ENCODE results near the gene NRCAM. TPM values are rescaled to one million over a fixed set of nuclear protein-coding genes. Genes with fewer than 3 reads are reported as not detected.

Gene NRCAM
- total RNA-seq, 4 donors from 2014 or later: 1.1 to 6.1 (median 4.0) TPM

DNA sequence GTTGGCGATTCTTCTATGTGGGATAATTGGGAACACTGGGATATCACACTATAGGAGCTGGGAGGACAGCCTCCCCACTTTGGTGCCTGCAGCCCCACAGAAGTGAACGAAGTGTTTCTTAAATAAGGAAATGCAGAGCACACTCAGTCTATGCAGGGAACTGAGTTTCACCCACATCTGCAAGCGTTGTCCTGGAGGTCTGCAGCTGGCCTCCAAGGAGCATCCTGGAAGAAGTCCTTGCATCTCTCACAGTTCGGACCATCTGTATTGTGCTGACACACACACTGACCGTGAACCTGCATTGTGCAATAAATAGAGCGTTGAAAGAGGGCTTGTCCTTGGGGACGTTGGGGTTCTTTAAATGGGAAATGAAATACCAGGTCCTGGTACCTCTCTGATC, 351.9 kb downstream of the NRCAM start:
- intact Hi-C loops (cut with DNase I; ENCODE audit: low total_unique reads): no loop called here
- TF ChIP-seq, protein P1, sequence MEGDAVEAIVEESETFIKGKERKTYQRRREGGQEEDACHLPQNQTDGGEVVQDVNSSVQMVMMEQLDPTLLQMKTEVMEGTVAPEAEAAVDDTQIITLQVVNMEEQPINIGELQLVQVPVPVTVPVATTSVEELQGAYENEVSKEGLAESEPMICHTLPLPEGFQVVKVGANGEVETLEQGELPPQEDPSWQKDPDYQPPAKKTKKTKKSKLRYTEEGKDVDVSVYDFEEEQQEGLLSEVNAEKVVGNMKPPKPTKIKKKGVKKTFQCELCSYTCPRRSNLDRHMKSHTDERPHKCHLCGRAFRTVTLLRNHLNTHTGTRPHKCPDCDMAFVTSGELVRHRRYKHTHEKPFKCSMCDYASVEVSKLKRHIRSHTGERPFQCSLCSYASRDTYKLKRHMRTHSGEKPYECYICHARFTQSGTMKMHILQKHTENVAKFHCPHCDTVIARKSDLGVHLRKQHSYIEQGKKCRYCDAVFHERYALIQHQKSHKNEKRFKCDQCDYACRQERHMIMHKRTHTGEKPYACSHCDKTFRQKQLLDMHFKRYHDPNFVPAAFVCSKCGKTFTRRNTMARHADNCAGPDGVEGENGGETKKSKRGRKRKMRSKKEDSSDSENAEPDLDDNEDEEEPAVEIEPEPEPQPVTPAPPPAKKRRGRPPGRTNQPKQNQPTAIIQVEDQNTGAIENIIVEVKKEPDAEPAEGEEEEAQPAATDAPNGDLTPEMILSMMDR (IDR thresholded peaks at IDR 0.05): no peak
- TF ChIP-seq POLR2A (IDR thresholded peaks at IDR 0.05): no peak
- no peak for DNase-seq (ENCODE audit: low spot score in 2 of 2)
- WGBS, 2 donors: 79 to 85% methylated on average over 7 of the region's 7 CpGs
- no peak overlapping the region for H3K4me3 ChIP-seq (ENCODE audit: low read depth, poor library complexity, severe bottlenecking)

DNA sequence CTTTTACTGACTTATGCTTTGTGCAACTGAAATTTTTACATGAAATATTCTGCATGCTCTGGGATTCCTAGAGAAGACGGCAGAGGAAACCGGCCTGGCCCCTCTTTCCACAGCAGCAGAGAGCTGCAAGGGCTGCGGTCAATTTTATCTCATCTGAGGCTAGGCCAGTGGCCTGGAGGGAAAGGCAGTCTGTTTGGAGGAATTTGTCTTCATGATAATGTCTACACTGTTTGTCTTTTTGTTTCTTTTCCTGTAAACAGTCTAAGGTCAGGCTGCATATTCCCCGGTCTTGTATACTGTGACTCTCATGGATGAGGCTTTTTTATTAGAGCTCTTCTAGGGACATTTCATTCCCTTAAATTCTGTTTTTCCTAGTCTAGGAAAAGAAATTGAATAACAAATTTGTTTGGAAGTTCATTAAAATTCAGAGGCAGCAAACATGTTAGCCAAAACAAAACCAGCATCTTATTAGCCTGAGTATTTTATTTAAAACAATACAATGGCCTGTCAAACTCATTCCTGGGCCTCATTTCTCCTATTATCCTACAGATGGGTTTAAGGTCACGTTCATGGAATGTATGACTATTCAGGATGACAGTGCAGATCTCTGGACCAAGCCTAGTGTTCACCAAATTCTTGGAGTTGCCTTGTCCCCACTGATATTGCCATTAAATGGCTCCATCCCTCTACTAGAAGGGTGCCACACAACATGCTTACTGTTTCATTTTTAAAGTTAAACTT, 352.5 kb downstream of the NRCAM start:
- peak in 1 of 2 donors; percentile 34 for DNase-seq (ENCODE audit: low spot score in 2 of 2)
- H3K4me3 ChIP-seq (ENCODE audit: low read depth, poor library complexity, severe bottlenecking): no peak overlapping the region
- intact Hi-C loops (cut with DNase I; ENCODE audit: low total_unique reads): no loop called here
- TF ChIP-seq, protein P1 (IDR thresholded peaks at IDR 0.05): no peak
- TF ChIP-seq POLR2A (IDR thresholded peaks at IDR 0.05): no peak
- WGBS, 2 donors: 91 to 94% methylated on average over 5 of the region's 5 CpGs

DNA sequence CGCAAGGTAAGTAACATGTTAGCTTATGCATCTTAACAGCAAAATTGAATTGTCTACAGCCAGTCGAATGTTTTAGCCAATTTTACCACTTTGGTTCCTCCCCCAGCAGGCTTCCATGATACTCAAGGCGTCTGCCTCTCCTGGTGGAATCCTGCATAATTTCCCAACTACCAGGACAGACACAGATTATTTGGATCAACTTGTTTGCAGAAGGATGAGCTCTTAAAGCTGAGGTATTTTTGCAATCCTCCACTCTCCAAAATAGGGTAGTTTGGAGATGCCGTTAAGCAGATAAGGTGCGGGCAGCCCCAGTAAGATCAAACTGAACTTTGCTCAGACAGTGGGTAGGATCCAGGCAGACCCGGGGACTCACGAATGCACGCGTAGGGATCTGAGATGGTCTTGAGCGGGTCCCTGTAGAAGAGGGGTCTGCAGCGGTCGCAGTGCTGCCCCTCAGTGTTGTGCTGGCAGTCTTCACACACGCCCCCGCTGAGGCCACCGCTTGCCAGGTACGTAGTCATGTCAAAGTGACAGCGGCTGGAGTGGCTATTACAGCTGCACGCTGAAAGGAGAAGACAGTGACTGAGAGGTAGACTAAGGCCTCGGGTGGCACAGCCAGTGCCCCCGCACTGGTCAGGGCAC, 353.4 kb downstream of the NRCAM start:
- peak in 1 of 2 donors; percentile 46 for DNase-seq (ENCODE audit: low spot score in 2 of 2)
- TF ChIP-seq, protein P1 (IDR thresholded peaks at IDR 0.05): no peak
- no peak for TF ChIP-seq POLR2A (IDR thresholded peaks at IDR 0.05)
- WGBS, 2 donors: 91 to 96% methylated on average over 20 of the region's 20 CpGs
- intact Hi-C loops (cut with DNase I; ENCODE audit: low total_unique reads): no loop called here
- no peak overlapping the region for H3K4me3 ChIP-seq (ENCODE audit: low read depth, poor library complexity, severe bottlenecking)

DNA sequence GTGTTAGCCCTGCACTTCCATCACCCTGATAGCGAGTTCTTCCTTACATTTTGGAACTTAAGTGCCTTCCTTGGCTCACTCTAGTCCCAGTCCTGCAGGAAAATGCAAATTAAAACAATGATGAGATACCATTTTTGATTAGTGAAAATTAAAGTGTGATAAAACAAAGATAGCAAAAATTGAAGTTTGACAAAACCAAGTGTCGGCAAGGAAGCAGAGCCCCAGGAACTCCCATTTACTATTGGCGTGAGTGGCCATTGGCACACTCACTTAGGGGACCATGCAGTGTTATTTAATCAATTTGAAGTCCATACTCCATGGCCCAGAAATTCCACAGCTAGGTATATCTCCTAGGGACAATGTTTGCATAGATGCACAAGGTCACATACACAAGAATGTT, 354.5 kb downstream of the NRCAM start:
- 96 to 97% methylated on average over 3 of the region's 3 CpGs for WGBS, 2 donors
- DNase-seq (ENCODE audit: low spot score in 2 of 2): no peak
- intact Hi-C loops (cut with DNase I; ENCODE audit: low total_unique reads): no loop called here
- no peak overlapping the region for H3K4me3 ChIP-seq (ENCODE audit: low read depth, poor library complexity, severe bottlenecking)
- TF ChIP-seq, protein P1 (IDR thresholded peaks at IDR 0.05): no peak
- no peak for TF ChIP-seq POLR2A (IDR thresholded peaks at IDR 0.05)

DNA sequence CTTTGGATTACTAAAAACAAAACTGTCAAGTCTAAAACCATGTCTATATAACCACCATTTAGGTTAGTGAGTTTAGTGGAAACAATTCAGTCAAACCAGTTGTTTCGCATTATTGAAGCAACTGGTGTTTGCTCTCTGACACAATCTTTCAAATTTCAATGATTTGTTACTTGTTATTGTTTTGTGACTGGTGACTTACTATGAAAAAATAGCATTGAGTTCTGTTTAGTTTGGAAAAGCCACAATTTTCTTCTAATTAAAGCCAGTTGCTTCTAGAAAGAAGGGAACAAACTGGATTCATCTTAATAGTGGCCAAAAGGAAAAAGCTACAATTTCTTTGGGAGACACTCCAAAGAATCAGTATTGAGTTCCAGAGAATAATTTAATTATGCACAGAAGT, 356.5 kb downstream of the NRCAM start:
- intact Hi-C loops (cut with DNase I; ENCODE audit: low total_unique reads): no loop called here
- no peak overlapping the region for H3K4me3 ChIP-seq (ENCODE audit: low read depth, poor library complexity, severe bottlenecking)
- 53 to 70% methylated on average over 1 of the region's 1 CpG for WGBS, 2 donors
- TF ChIP-seq, protein P1 (IDR thresholded peaks at IDR 0.05): no peak
- TF ChIP-seq POLR2A (IDR thresholded peaks at IDR 0.05): no peak
- DNase-seq (ENCODE audit: low spot score in 2 of 2): no peak

All from lower leg skin (tissue), 4 donors.